HCT116 (cell line): Measurements from ENCODE around the gene STPG3. TPM values are rescaled to one million over a fixed set of nuclear protein-coding genes. Genes with fewer than 3 reads are reported as not detected.

Experiments
- ATAC-seq: fragments of 200-7000 bp; cut with Tn5 transposase; 2 replicates; pipeline ENCODE4 v1.9.1; 2020; ENCODE audit warnings: mild to moderate bottlenecking, moderate library complexity
- BruUV-seq: library from RNA; stranded (reverse); fragments of 400-500 nt; replicated peaks from 2 replicates; lab custom pipeline; 2021; lab: Mats Ljungman, UMichigan
- CTCF ChIA-PET: fragments of 300-600 bp; sonication (Branson Sonifier 250); formaldehyde crosslinking; loops from one replicate; lab custom pipeline; 2021; ENCODE audit warnings: antibody characterized with exemption; lab: Charles Lee
- POLR2A ChIA-PET: fragments of 300-600, 350-600 bp; sonication (Branson Sonifier 250); formaldehyde crosslinking; loops from one replicate; lab custom pipeline; 2021; ENCODE audit warnings: antibody characterized with exemption; lab: Charles Lee
- RAD21 ChIA-PET, 2 experiments: fragments of 300-600 bp; sonication (Branson Sonifier 250); formaldehyde crosslinking; loops; one replicate each; lab custom pipeline; 2023; ENCODE audit warnings: low total read pairs in 2 of 2; ENCODE audit not compliant: uncharacterized antibody in 2 of 2, unreplicated experiment in 2 of 2, low non-redundant PET in 1 of 2; lab: Charles Lee
- DNase-seq: peaks from one replicate; pipeline ENCODE4 v3.0.0-alpha.2; 2010; ENCODE audit warnings: low read depth, low spot score
- H2AFZ ChIP-seq: fragments of 200-600 bp; shearing (Covaris generic), sonication (generic); 2 replicates; pipeline ENCODE4 v1.6.1; 2017; ENCODE audit warnings: low read depth, mixed run types, mixed read lengths, antibody characterized with exemption, low read length; ENCODE audit not compliant: poor library complexity, severe bottlenecking
- H3K27ac ChIP-seq: 2 replicates; pipeline ENCODE4 v1.5.1; 2012; ENCODE audit warnings: low read depth, low read length
- H3K27me3 ChIP-seq: fragments of 200-600 bp; sonication (generic); 2 replicates; pipeline ENCODE4 v1.6.1; 2016; ENCODE audit warnings: mixed run types, low read length, mixed read lengths; ENCODE audit not compliant: insufficient read depth
- H3K36me3 ChIP-seq, 2 experiments: fragments of 200-500 bp in 1 of 2; fragments of 200-600 bp in 1 of 2; sonication (Bioruptor generic) in 1 of 2; sonication (generic) in 1 of 2; 2 replicates each; pipeline versions ENCODE4 v1.5.1 to v1.6.1; 2014 to 2016; ENCODE audit warnings: low read length in 2 of 2, inconsistent platforms in 1 of 2, mixed read lengths in 1 of 2, mixed run types in 1 of 2; ENCODE audit not compliant: insufficient read depth in 2 of 2, control insufficient read depth in 1 of 2
- H3K4me1 ChIP-seq, 2 experiments: fragments of 200-600 bp in 1 of 2; sonication (generic) in 1 of 2; 2 replicates each; pipeline versions ENCODE4 v1.5.1 to v1.6.1; 2012 to 2017; ENCODE audit warnings: low read length in 2 of 2, inconsistent platforms in 1 of 2, mild to moderate bottlenecking in 1 of 2, mixed read lengths in 1 of 2, mixed run types in 1 of 2, moderate library complexity in 1 of 2; ENCODE audit not compliant: insufficient read depth in 2 of 2, control insufficient read depth in 1 of 2
- H3K4me2 ChIP-seq: fragments of 200-600 bp; sonication (generic); 2 replicates; pipeline ENCODE4 v1.6.1; 2017; ENCODE audit warnings: mixed run types, low read length, mixed read lengths
- H3K4me3 ChIP-seq, 2 experiments: fragments of 200-600 bp in 1 of 2; sonication (generic) in 1 of 2; replicated peaks in 1 of 2; 2 replicates each; pipeline ENCODE4 v1.5.1; 2011 to 2016; ENCODE audit warnings: low read length in 2 of 2, control low read depth in 1 of 2, low read depth in 1 of 2, mild to moderate bottlenecking in 1 of 2, mixed read lengths in 1 of 2, mixed run types in 1 of 2
- H3K79me2 ChIP-seq: fragments of 200-600 bp; sonication (generic); 2 replicates; pipeline ENCODE4 v1.6.1; 2017; ENCODE audit warnings: mild to moderate bottlenecking, mixed run types, low read length, moderate library complexity, mixed read lengths; ENCODE audit not compliant: insufficient read depth
- H3K9ac ChIP-seq: fragments of 200-600 bp; sonication (generic); 2 replicates; pipeline ENCODE4 v1.6.1; 2016; ENCODE audit warnings: low read length, mixed read lengths
- H3K9me2 ChIP-seq: fragments of 200-600 bp; sonication (generic), shearing (Covaris generic); 2 replicates; pipeline ENCODE4 v1.6.1; 2017; ENCODE audit warnings: mixed run types, mild to moderate bottlenecking, moderate library complexity; ENCODE audit not compliant: insufficient read depth
- H3K9me3 ChIP-seq, 2 experiments: fragments of 200-500 bp in 1 of 2; fragments of 200-600 bp in 1 of 2; sonication (Bioruptor generic) in 1 of 2; sonication (generic) in 1 of 2; 2 replicates each; pipeline ENCODE4 v1.6.1; 2014 to 2017; ENCODE audit warnings: low read length in 2 of 2, mixed read lengths in 2 of 2, inconsistent platforms in 1 of 2, low read depth in 1 of 2, mild to moderate bottlenecking in 1 of 2, mixed run types in 1 of 2, moderate library complexity in 1 of 2; ENCODE audit not compliant: control insufficient read depth in 1 of 2, insufficient read depth in 1 of 2
- H4K20me1 ChIP-seq: fragments of 200-600 bp; sonication (generic), shearing (Covaris generic); 2 replicates; pipeline ENCODE4 v1.6.1; 2017; ENCODE audit warnings: mixed run types, mild to moderate bottlenecking, moderate library complexity; ENCODE audit not compliant: insufficient read depth
- CBX3 ChIP-seq: IDR thresholded peaks from 2 replicates; pipeline ENCODE4 v1.6.1; 2012; ENCODE audit warnings: low read depth
- EZH2 ChIP-seq: fragments of 200-600 bp; sonication (generic); IDR thresholded peaks from 2 replicates; pipeline ENCODE4 v1.6.1; 2017; ENCODE audit warnings: antibody characterized with exemption, mixed run types
- JUND ChIP-seq: IDR thresholded peaks from 2 replicates; pipeline ENCODE4 v1.6.1; 2012
- ZFX ChIP-seq: fragments of 450-650 bp; IDR thresholded peaks from 2 replicates; pipeline ENCODE4 v1.6.1; 2017
- intact Hi-C: fragments of 100-400 bp; cut with micrococcal nuclease; formaldehyde crosslinking; loops from 2 replicates; pipeline ENCODE4 v1.10.0; 2022
- total RNA-seq: library from RNA; stranded (reverse); gene quantifications from one replicate; pipeline ENCODE4 v1.2.1, GENCODE V29; 2021; ENCODE audit not compliant: unreplicated experiment
- TF ChIP-seq, protein P1 (sequence below): IDR thresholded peaks from 2 replicates; pipeline ENCODE4 v1.6.1; 2012; ENCODE audit warnings: low read depth
- TF ChIP-seq, protein P2 (sequence below): IDR thresholded peaks from 2 replicates; pipeline ENCODE4 v1.6.1; 2012

The STPG3 gene
- total RNA-seq, 1 experiment from 2014 or later, result not detected

DNA sequence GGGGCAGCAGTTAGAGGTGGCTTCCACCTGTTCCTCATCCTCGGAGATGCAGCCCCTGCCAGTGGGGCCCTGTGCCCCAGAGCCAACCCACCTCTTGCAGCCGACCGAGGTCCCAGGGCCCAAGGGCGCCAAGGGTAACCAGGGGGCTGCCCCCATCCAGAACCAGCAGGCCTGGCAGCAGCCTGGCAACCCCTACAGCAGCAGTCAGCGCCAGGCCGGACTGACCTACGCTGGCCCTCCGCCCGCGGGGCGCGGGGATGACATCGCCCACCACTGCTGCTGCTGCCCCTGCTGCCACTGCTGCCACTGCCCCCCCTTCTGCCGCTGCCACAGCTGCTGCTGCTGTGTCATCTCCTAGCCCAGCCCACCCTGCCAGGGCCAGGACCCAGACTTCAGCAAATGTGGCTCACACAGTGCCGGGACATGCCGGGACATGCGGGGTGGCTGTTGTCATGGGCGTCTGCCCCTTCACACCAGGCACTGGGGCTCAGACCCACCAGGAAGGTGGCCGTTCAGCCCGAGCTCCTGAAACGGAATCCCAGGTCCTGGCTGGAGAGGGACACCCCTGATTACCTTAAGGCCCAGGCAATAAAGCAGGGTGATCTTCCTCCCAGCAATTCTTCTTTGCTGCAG is 25.3 kb upstream of the STPG3 start:
- no peak for ATAC-seq
- peak overlapping the region; percentile 99 for H3K4me2 ChIP-seq

More for the DNA sequence above, 25.3 kb upstream of the STPG3 start:
- POLR2A ChIA-PET, result interaction anchor here (1.1 to 2.5 kb wide), 6 partner anchors 9 to 63 kb away, joined by 3 to 16 read pairs (median 6); partner anchors contain the start of genes ANAPC2, SSNA1, TPRN and TUBB4B
- Histone ChIP-seq H3K36me3 (no peaks in the 10 kb centered on the region), H3K79me2 (no peaks in the 10 kb centered on the region), H3K4me3 (no peak overlapping the region), H4K20me1 (no peaks in the 10 kb centered on the region)
- DNase-seq, result no peak
- TF ChIP-seq, protein P1, sequence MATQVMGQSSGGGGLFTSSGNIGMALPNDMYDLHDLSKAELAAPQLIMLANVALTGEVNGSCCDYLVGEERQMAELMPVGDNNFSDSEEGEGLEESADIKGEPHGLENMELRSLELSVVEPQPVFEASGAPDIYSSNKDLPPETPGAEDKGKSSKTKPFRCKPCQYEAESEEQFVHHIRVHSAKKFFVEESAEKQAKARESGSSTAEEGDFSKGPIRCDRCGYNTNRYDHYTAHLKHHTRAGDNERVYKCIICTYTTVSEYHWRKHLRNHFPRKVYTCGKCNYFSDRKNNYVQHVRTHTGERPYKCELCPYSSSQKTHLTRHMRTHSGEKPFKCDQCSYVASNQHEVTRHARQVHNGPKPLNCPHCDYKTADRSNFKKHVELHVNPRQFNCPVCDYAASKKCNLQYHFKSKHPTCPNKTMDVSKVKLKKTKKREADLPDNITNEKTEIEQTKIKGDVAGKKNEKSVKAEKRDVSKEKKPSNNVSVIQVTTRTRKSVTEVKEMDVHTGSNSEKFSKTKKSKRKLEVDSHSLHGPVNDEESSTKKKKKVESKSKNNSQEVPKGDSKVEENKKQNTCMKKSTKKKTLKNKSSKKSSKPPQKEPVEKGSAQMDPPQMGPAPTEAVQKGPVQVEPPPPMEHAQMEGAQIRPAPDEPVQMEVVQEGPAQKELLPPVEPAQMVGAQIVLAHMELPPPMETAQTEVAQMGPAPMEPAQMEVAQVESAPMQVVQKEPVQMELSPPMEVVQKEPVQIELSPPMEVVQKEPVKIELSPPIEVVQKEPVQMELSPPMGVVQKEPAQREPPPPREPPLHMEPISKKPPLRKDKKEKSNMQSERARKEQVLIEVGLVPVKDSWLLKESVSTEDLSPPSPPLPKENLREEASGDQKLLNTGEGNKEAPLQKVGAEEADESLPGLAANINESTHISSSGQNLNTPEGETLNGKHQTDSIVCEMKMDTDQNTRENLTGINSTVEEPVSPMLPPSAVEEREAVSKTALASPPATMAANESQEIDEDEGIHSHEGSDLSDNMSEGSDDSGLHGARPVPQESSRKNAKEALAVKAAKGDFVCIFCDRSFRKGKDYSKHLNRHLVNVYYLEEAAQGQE, result no peak
- TF ChIP-seq, protein P2, sequence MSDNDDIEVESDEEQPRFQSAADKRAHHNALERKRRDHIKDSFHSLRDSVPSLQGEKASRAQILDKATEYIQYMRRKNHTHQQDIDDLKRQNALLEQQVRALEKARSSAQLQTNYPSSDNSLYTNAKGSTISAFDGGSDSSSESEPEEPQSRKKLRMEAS, result no peak
- no peak for TF ChIP-seq EZH2
- no peak for TF ChIP-seq JUND
- no peak for TF ChIP-seq ZFX
- TF ChIP-seq CBX3, result no peak
- TF ChIP-seq, all 23 proteins: peak for 0
- Histone ChIP-seq H3K9ac (peak overlapping the region; percentile 97), H3K9me3 (no peaks in the 10 kb centered on the region), H3K27me3 (no peaks in the 10 kb centered on the region), H3K4me1 (peaks cover 44 to 72% of the 10 kb centered on the region in 2 experiments), H3K9me2 (no peaks in the 10 kb centered on the region), H3K27ac (peak overlapping the region; percentile 88), H2AFZ (no peak overlapping the region)
- CTCF ChIA-PET, result interaction anchor here (1.2 to 4.7 kb wide), 6 partner anchors 12 to 197 kb away, joined by 4 to 43 read pairs (median 14); partner anchors contain the start of genes ANAPC2 and SSNA1
- no TSS peak for BruUV-seq
- RAD21 ChIA-PET, result interaction anchor here (1.8 to 1.9 kb wide), 2 partner anchors 37 kb away, joined by 7 to 9 read pairs; partner anchors contain the start of genes ANAPC2 (in 2 of the 2) and SSNA1 (in 2 of the 2)
- intact Hi-C loops, result loop anchor here (5.0 to 10.0 kb wide), 3 partner anchors 39 to 441 kb away; partner anchors contain the start of genes ANAPC2, NPDC1 and SSNA1
